Panc1 (cell line): ENCODE measurements around the gene CLCN4.

Experiments used
- CTCF ChIP-seq: fragments of 450-650 bp; IDR thresholded peaks from 2 replicates; pipeline ENCODE4 v1.5.1; 2017; ENCODE audit warnings: mild to moderate bottlenecking
- POLR2AphosphoS5 ChIP-seq: IDR thresholded peaks from 2 replicates; pipeline ENCODE4 v1.6.1; 2012; ENCODE audit warnings: mild to moderate bottlenecking, low read depth, low read length, moderate library complexity

- no peak for TF ChIP-seq CTCF
- TF ChIP-seq POLR2AphosphoS5 = no peak
These were observed 27.0 kb downstream of the CLCN4 start for GRCh38 chrX:10183760-10184159.
